ENCODE measurements around the gene PDE6C.

Gene PDE6C

DNA sequence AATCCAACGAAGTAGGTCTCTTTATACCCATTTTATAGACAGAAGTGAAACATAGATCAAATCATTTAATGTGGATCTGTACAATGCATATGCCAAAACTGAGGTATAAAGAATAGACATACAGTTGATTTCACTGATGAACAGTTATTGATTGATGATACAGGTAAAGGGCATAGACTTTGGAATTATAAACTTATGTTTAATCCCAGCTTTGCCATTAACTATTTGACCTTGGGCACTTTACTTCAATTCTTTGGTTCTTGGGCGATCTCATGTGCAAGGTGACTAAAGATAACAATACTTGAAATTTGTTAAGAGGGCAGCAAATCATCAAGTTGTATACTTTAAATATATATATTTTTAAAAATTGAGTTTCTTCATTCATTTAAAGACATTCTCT is 61.5 kb downstream of the PDE6C start:
- TF ChIP-seq CTCF (IDR thresholded peaks at IDR 0.05; ENCODE audit: low read depth, low read length, missing control alignments): no peak
- in situ Hi-C loops (cut with HindIII; ENCODE audit: low pct_ligation_motif_present, low sequenced_read_pairs): no loop called here

DNA sequence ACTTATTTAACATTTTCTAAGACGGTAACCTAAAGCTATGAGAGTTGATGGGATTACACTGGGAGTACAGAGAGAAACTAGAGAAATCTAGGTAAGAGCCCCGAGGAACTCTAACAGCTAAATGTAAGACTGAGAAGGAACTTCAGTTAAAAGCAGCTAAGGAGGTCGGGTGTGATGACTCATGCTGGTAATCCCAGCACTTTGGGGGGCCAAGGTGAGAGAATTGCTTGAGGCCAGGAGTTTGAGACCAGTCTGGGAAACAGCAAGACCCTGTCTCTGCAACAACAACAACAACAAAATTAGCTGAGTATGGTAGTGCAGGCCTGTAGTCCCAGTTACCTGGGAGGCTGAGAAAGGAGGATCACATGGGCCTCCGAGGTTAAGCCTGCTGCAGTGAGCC is 66.0 kb downstream of the PDE6C start:
- Histone ChIP-seq H3K27me3 (replicated peaks) (no peaks in the 10 kb centered on the region), H3K4me3 (ENCODE audit: low read depth, low read length) (no peak overlapping the region), H3K27ac (no peak overlapping the region), H3K36me3 (replicated peaks) (peaks cover 12% of the 10 kb centered on the region)
- in situ Hi-C loops (cut with HindIII; ENCODE audit: low pct_ligation_motif_present, low sequenced_read_pairs): no loop called here
- DNase-seq: no peak
- TF ChIP-seq CTCF (IDR thresholded peaks at IDR 0.05; ENCODE audit: low read depth, low read length, missing control alignments): no peak

More for the DNA sequence above, 61.5 kb downstream of the PDE6C start:
- Histone ChIP-seq H3K27ac (no peak overlapping the region), H3K4me3 (ENCODE audit: low read depth, low read length) (no peak overlapping the region), H3K36me3 (replicated peaks) (peaks cover 21% of the 10 kb centered on the region), H3K27me3 (replicated peaks) (no peaks in the 10 kb centered on the region)
- no peak for DNase-seq

- no peaks in the 10 kb centered on the region for H3K27me3 ChIP-seq (replicated peaks)
- in situ Hi-C loops (cut with HindIII; ENCODE audit: low pct_ligation_motif_present, low sequenced_read_pairs): no loop called here
- no peak for DNase-seq
- H3K36me3 ChIP-seq (replicated peaks): peaks cover 8% of the 10 kb centered on the region
- H3K27ac ChIP-seq: no peak overlapping the region
- TF ChIP-seq CTCF (IDR thresholded peaks at IDR 0.05; ENCODE audit: low read depth, low read length, missing control alignments): no peak
- no peak overlapping the region for H3K4me3 ChIP-seq (ENCODE audit: low read depth, low read length)
Measured at GRCh38 chr10:93678805-93679587, 66.7 kb downstream of the PDE6C start.

GRCh38 chr10:93680412-93681047 is 68.2 kb downstream of the PDE6C start:
- in situ Hi-C loops (cut with HindIII; ENCODE audit: low pct_ligation_motif_present, low sequenced_read_pairs): no loop called here
- peak; percentile 38 for TF ChIP-seq CTCF (IDR thresholded peaks at IDR 0.05; ENCODE audit: low read depth, low read length, missing control alignments)
- no peaks in the 10 kb centered on the region for H3K27me3 ChIP-seq (replicated peaks)

GRCh38 chr10:93687737-93688136 is 75.4 kb downstream of the PDE6C start:
- DNase-seq: no peak
- Histone ChIP-seq H3K27me3 (replicated peaks) (no peaks in the 10 kb centered on the region), H3K36me3 (replicated peaks) (peaks cover 4% of the 10 kb centered on the region), H3K27ac (no peak overlapping the region), H3K4me3 (ENCODE audit: low read depth, low read length) (no peak overlapping the region)
- in situ Hi-C loops (cut with HindIII; ENCODE audit: low pct_ligation_motif_present, low sequenced_read_pairs): no loop called here
- no peak for TF ChIP-seq CTCF (IDR thresholded peaks at IDR 0.05; ENCODE audit: low read depth, low read length, missing control alignments)

More at GRCh38 chr10:93680412-93681047, 68.2 kb downstream of the PDE6C start:
- no peak overlapping the region for H3K27ac ChIP-seq
- no peak overlapping the region for H3K4me3 ChIP-seq (ENCODE audit: low read depth, low read length)
- DNase-seq: peak; percentile 28
- peaks cover 8% of the 10 kb centered on the region for H3K36me3 ChIP-seq (replicated peaks)

Data from brain microvascular endothelial cell (primary cell).